ENCODE results near the gene BASP1.
"Not testable (repeated sequence)": the region's sequence is repeated elsewhere in the genome, so short reads cannot be mapped to it uniquely, and the experiment has no call there.

The BASP1 gene

GRCh38 chr5:17217493-17218352 is at the start of gene BASP1:
TSS of gene BASP1 (plus strand) at chr5:17217631. CDS start at chr5:17275217, 57,586 bp downstream.
- peak; percentile 94 for DNase-seq

GRCh38 chr5:17169507-17169906 is 47.9 kb upstream of the BASP1 start:
- no peak for DNase-seq

GRCh38 chr5:17172791-17173190 is 44.6 kb upstream of the BASP1 start:
- DNase-seq = no peak

- DNase-seq = peak; percentile 64
Measured at GRCh38 chr5:17174965-17175364, 42.5 kb upstream of the BASP1 start.

- no peak for DNase-seq
Measured at GRCh38 chr5:17177501-17178372, 39.7 kb upstream of the BASP1 start.

- DNase-seq = no peak
Measured at GRCh38 chr5:17178373-17178675, 39.1 kb upstream of the BASP1 start.

GRCh38 chr5:17180330-17180843 is 37.0 kb upstream of the BASP1 start:
- no peak for DNase-seq

GRCh38 chr5:17180864-17181723 is 36.3 kb upstream of the BASP1 start:
- DNase-seq = no peak

- DNase-seq = no peak
Measured at GRCh38 chr5:17182494-17182893, 34.9 kb upstream of the BASP1 start.

- no peak for DNase-seq
Measured at GRCh38 chr5:17182981-17183380, 34.5 kb upstream of the BASP1 start.

- DNase-seq = peak; percentile 30
Measured at GRCh38 chr5:17183831-17184230, 33.6 kb upstream of the BASP1 start.

GRCh38 chr5:17184588-17184987 is 32.8 kb upstream of the BASP1 start:
- DNase-seq = no peak

- DNase-seq = no peak
Measured at GRCh38 chr5:17185349-17185748, 32.1 kb upstream of the BASP1 start.

- peak; percentile 86 for DNase-seq
Measured at GRCh38 chr5:17185773-17186172, 31.7 kb upstream of the BASP1 start.

- peak; percentile 27 for DNase-seq
Measured at GRCh38 chr5:17186256-17186655, 31.2 kb upstream of the BASP1 start.

GRCh38 chr5:17187011-17187785 is 30.2 kb upstream of the BASP1 start:
- no peak for DNase-seq

GRCh38 chr5:17187786-17188170 is 29.7 kb upstream of the BASP1 start:
- no peak for DNase-seq

- peak; percentile 72 for DNase-seq
Measured at GRCh38 chr5:17189381-17190036, 27.9 kb upstream of the BASP1 start.

GRCh38 chr5:17190242-17190778 is 27.1 kb upstream of the BASP1 start:
- DNase-seq = peak; percentile 29

GRCh38 chr5:17190799-17191391 is 26.5 kb upstream of the BASP1 start:
- no peak for DNase-seq

- not testable (repeated sequence) for DNase-seq
Measured at GRCh38 chr5:17191574-17191973, 25.9 kb upstream of the BASP1 start.

Data from right hindlimb (tissue), 1 donor.